BE2C (cell line): ENCODE results near the gene OLFM3.

Source experiments
- DNase-seq: peaks from one replicate; pipeline ENCODE4 v3.0.0-alpha.2; 2020
- H3K27me3 ChIP-seq: fragments of 250-450 bp; sonication (Bioruptor Pico); 2 replicates; pipeline ENCODE4 v1.5.1; 2020; ENCODE audit warnings: mild to moderate bottlenecking
- H3K36me3 ChIP-seq: fragments of 250-450 bp; sonication (Bioruptor Pico); 2 replicates; pipeline ENCODE4 v1.5.1; 2020; ENCODE audit warnings: mild to moderate bottlenecking
- H3K4me1 ChIP-seq: fragments of 250-450 bp; sonication (Bioruptor Pico); 2 replicates; pipeline ENCODE4 v1.5.1; 2020
- H3K4me3 ChIP-seq: 2 replicates; pipeline ENCODE4 v1.5.1; 2011; ENCODE audit warnings: low read depth, low read length
- H3K9me3 ChIP-seq: fragments of 250-450 bp; sonication (Bioruptor Pico); 2 replicates; pipeline ENCODE4 v1.5.1; 2020
- CTCF ChIP-seq: IDR thresholded peaks from 2 replicates; pipeline ENCODE4 v1.5.1; 2012; ENCODE audit warnings: mild to moderate bottlenecking, low read depth, low read length

The OLFM3 gene

GRCh38 chr1:101816262-101816661 lies 180.5 kb downstream of the OLFM3 start:
- Histone ChIP-seq H3K9me3 (no peaks in the 10 kb centered on the region), H3K36me3 (peaks cover 2% of the 10 kb centered on the region; the same call in 1 of the 2 replicates), H3K27me3 (no peaks in the 10 kb centered on the region), H3K4me3 (0 out of 2 replicates have a peak overlapping the region, but pooled peaks have one; percentile 3), H3K4me1 (peaks cover 36% of the 10 kb centered on the region)
- DNase-seq = peak; percentile 15
- TF ChIP-seq CTCF = no peak

GRCh38 chr1:101798417-101798816 lies 198.3 kb downstream of the OLFM3 start:
- no peak for DNase-seq
- no peaks in the 10 kb centered on the region for H3K4me1 ChIP-seq
- H3K4me3 ChIP-seq = no peak overlapping the region
- H3K27me3 ChIP-seq = no peaks in the 10 kb centered on the region
- no peaks in the 10 kb centered on the region for H3K9me3 ChIP-seq
- no peak for TF ChIP-seq CTCF
- no peaks in the 10 kb centered on the region; the same call in 1 of the 2 replicates for H3K36me3 ChIP-seq

GRCh38 chr1:101797722-101798121 lies 199.0 kb downstream of the OLFM3 start:
- H3K9me3 ChIP-seq = no peaks in the 10 kb centered on the region
- H3K4me3 ChIP-seq = no peak overlapping the region
- TF ChIP-seq CTCF = no peak
- H3K4me1 ChIP-seq = no peaks in the 10 kb centered on the region
- no peak for DNase-seq
- no peaks in the 10 kb centered on the region for H3K27me3 ChIP-seq
- no peaks in the 10 kb centered on the region for H3K36me3 ChIP-seq

GRCh38 chr1:101781201-101781831 lies 215.4 kb downstream of the OLFM3 start:
- DNase-seq = peak; percentile 74
- H3K4me1 ChIP-seq = peaks cover 9% of the 10 kb centered on the region; the same call in 1 of the 2 replicates
- H3K27me3 ChIP-seq = no peaks in the 10 kb centered on the region
- H3K36me3 ChIP-seq = no peaks in the 10 kb centered on the region
- no peaks in the 10 kb centered on the region for H3K9me3 ChIP-seq
- no peak for TF ChIP-seq CTCF
- no peak overlapping the region for H3K4me3 ChIP-seq

GRCh38 chr1:101769520-101769919 lies 227.2 kb downstream of the OLFM3 start:
- peak; percentile 31 for DNase-seq
- H3K9me3 ChIP-seq = no peaks in the 10 kb centered on the region
- no peak overlapping the region for H3K4me3 ChIP-seq
- no peaks in the 10 kb centered on the region for H3K27me3 ChIP-seq
- H3K36me3 ChIP-seq = no peaks in the 10 kb centered on the region
- no peaks in the 10 kb centered on the region; the same call in 1 of the 2 replicates for H3K4me1 ChIP-seq
- peak; percentile 69 for TF ChIP-seq CTCF

GRCh38 chr1:101757985-101758384 lies 238.7 kb downstream of the OLFM3 start:
- DNase-seq = no peak
- no peak for TF ChIP-seq CTCF
- H3K9me3 ChIP-seq = no peaks in the 10 kb centered on the region

More at GRCh38 chr1:101757985-101758384, 238.7 kb downstream of the OLFM3 start:
- no peaks in the 10 kb centered on the region for H3K27me3 ChIP-seq
- no peak overlapping the region for H3K4me3 ChIP-seq
- H3K4me1 ChIP-seq = peaks cover 3% of the 10 kb centered on the region; the same call in 1 of the 2 replicates
- H3K36me3 ChIP-seq = no peaks in the 10 kb centered on the region
